CD4-positive, alpha-beta memory T cell (primary cell): Measurements from ENCODE around the gene FPGS. TPM values are rescaled to one million over a fixed set of nuclear protein-coding genes. Genes with fewer than 3 reads are reported as not detected.
A peak's percentile ranks its signal among the peaks of the same experiment; 100 is the strongest.

Experiments used
- CTCF ChIA-PET: fragments of 350-600 bp; sonication (Branson Sonifier 250); formaldehyde crosslinking; loops from one replicate; lab custom pipeline; 2021; ENCODE audit warnings: inconsistent platforms; ENCODE audit not compliant: partially characterized antibody; lab: Charles Lee
- POLR2A ChIA-PET: fragments of 350-600 bp; sonication (Branson Sonifier 250); formaldehyde crosslinking; loops from one replicate; lab custom pipeline; 2021; ENCODE audit not compliant: partially characterized antibody; lab: Charles Lee
- DNase-seq, 5 donors: peaks; one replicate each; pipeline versions ENCODE4 v3.0.0 to v3.0.0-alpha.2; 2020 to 2022; ENCODE audit warnings: mixed read lengths in 1 of 5
- H3K27ac ChIP-seq: one replicate; pipeline ENCODE4 v1.7.0; 2013; ENCODE audit warnings: low read depth, low read length
- H3K27me3 ChIP-seq: 2 replicates; pipeline ENCODE4 v1.7.0; 2013; ENCODE audit warnings: mild to moderate bottlenecking, low read length, moderate library complexity; ENCODE audit not compliant: insufficient read depth
- H3K36me3 ChIP-seq: 2 replicates; pipeline ENCODE4 v1.7.0; 2013; ENCODE audit warnings: mild to moderate bottlenecking, low read length, moderate library complexity; ENCODE audit not compliant: insufficient read depth
- H3K4me1 ChIP-seq: 2 replicates; pipeline ENCODE4 v1.7.0; 2013; ENCODE audit warnings: mild to moderate bottlenecking, low read length, moderate library complexity; ENCODE audit not compliant: insufficient read depth
- H3K4me3 ChIP-seq, 2 donors: one replicate each; pipeline ENCODE4 v1.7.0; 2013; ENCODE audit warnings: low read length in 2 of 2, mild to moderate bottlenecking in 1 of 2
- H3K9me3 ChIP-seq, 2 donors: one replicate each; pipeline ENCODE4 v1.7.0; 2013; ENCODE audit warnings: low read length in 2 of 2, control low read depth in 1 of 2; ENCODE audit not compliant: control insufficient read depth in 1 of 2
- H3K27ac Mint-ChIP-seq, 7 donors: one replicate each; pipeline ENCODE4 v1.8.0; 2020 to 2021; ENCODE audit warnings: mixed read lengths in 7 of 7, mild to moderate bottlenecking in 6 of 7, inconsistent platforms in 3 of 7, moderate library complexity in 3 of 7
- H3K27me3 Mint-ChIP-seq, 2 donors: one replicate each; pipeline ENCODE4 v1.8.0; 2020 to 2021; ENCODE audit warnings: mixed read lengths in 2 of 2
- H3K36me3 Mint-ChIP-seq, 2 donors: one replicate each; pipeline ENCODE4 v1.8.0; 2020 to 2021; ENCODE audit warnings: mixed read lengths in 2 of 2, inconsistent platforms in 1 of 2, mild to moderate bottlenecking in 1 of 2
- H3K4me1 Mint-ChIP-seq, 4 donors: one replicate each; pipeline ENCODE4 v1.8.0; 2020 to 2021; ENCODE audit warnings: mixed read lengths in 4 of 4, mild to moderate bottlenecking in 1 of 4
- H3K4me3 Mint-ChIP-seq, 8 donors: one replicate each; pipeline ENCODE4 v1.8.0; 2020 to 2021; ENCODE audit warnings: mixed read lengths in 8 of 8, mild to moderate bottlenecking in 7 of 8, moderate library complexity in 6 of 8, inconsistent platforms in 3 of 8
- H3K9me3 Mint-ChIP-seq, 8 donors: one replicate each; pipeline ENCODE4 v1.8.0; 2020 to 2021; ENCODE audit warnings: mixed read lengths in 8 of 8, mild to moderate bottlenecking in 5 of 8, inconsistent platforms in 3 of 8, moderate library complexity in 1 of 8
- intact Hi-C: fragments of 100-400 bp; cut with micrococcal nuclease; formaldehyde crosslinking; loops from one replicate; pipeline ENCODE4 v1.15.1; 2023
- polyA plus RNA-seq, 2 donors: library from polyadenylated mRNA; unstranded; fragments of 300-500 nt; fragmentation: Illumina TruSeq; gene quantifications; one replicate each; pipeline ENCODE4 v1.2.3, GENCODE V29; 2021
- total RNA-seq, 2 experiments: library from RNA; stranded (reverse); gene quantifications; one replicate each; pipeline ENCODE4 v1.2.3, GENCODE V29; 2021

FPGS gene
- total and polyA plus RNA-seq, 4 experiments from 2014 or later: 49.4 to 101 (median 77.5) TPM

DNA sequence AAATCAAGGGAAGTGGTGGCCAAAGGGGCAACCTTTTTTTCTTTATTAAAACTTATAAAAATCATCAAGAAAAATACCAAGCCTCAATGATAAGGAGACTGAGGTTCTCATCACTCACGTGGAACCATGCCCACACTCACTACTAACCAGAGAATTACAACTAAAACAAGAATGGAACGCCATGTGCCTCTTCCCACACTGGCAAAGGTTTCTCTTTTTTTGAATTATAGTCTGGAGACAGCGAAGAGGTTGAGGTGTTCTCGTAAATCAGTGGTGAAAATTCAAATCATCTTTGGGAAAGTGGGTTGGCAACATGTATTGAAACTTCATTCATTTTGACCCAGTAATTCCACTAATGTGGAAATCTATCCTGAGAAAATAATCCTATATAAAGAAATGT, 19.4 kb downstream of the FPGS start:
- CTCF ChIA-PET: no interaction called here

DNA sequence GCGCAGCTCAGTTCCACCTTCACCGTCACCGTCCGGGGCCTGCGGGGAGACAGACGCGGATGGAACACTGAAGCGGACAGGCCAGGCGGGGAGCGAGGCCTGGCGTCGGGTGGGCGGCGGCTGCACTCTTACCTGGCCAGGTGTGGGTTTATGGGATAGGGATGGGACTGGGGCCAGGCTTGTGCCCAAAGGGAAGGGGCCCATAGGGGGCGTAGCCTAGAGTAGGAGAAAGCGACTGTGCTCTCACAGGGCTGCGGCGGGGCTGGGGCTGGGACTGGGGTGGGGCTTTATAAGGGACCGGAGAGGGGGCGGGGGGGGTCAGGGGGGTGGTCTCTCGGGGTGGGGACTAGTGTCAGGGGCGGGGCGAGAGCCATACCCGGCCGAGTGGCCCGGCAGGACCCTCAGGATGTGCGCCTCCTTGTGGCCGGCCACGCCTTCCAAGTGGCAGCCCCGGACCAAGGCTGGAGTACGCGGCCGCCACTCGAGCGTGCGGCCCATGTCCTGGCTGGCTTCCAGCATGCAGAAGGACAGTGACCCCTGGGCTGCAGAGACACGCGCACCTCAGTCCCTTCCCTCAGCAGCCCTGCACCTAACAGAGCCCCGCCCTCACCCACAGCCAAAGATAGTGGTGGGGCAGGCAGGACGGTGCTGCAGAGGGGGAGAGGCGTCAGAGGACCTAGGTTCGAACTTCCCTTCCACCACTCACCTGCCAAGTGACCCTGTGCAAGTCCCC, 22.8 kb downstream of the FPGS start:
- Mint-ChIP-seq H3K4me3 (no peak overlapping the region), H3K27ac (peak overlapping the region in 1 of 7 donors; percentile 71), H3K27me3 (no peaks in the 10 kb centered on the region), H3K4me1 (peaks cover 0 to 2% (median 0%) of the 10 kb centered on the region in 4 donors), H3K36me3 (peaks cover 0 to 9% of the 10 kb centered on the region in 2 donors), H3K9me3 (no peaks in the 10 kb centered on the region)
- ChIA-PET CTCF (interaction anchor here (1.1 kb wide), 2 partner anchors 44 to 96 kb away, joined by 3 read pairs; no protein-coding TSS in a partner anchor), POLR2A (no interaction called here)
- Histone ChIP-seq H3K27ac (no peak overlapping the region), H3K4me1 (no peaks in the 10 kb centered on the region), H3K36me3 (no peaks in the 10 kb centered on the region), H3K27me3 (no peaks in the 10 kb centered on the region), H3K9me3 (no peaks in the 10 kb centered on the region), H3K4me3 (no peak overlapping the region)
- intact Hi-C loops: no loop called here
- no peak for DNase-seq

More for the DNA sequence above, 19.4 kb downstream of the FPGS start:
- H3K36me3 ChIP-seq: no peaks in the 10 kb centered on the region
- Mint-ChIP-seq H3K27me3 (no peaks in the 10 kb centered on the region), H3K4me1 (peaks cover 0 to 3% (median 0%) of the 10 kb centered on the region in 4 donors), H3K36me3 (peaks cover 6 to 21% of the 10 kb centered on the region in 2 donors), H3K27ac (no peak overlapping the region), H3K9me3 (no peaks in the 10 kb centered on the region), H3K4me3 (no peak overlapping the region)
- DNase-seq: no peak
- no peaks in the 10 kb centered on the region for H3K4me1 ChIP-seq
- H3K27ac ChIP-seq: no peak overlapping the region
- no peaks in the 10 kb centered on the region for H3K9me3 ChIP-seq
- POLR2A ChIA-PET: no interaction called here
- intact Hi-C loops: no loop called here
- H3K27me3 ChIP-seq: no peaks in the 10 kb centered on the region
- H3K4me3 ChIP-seq: no peak overlapping the region

DNA sequence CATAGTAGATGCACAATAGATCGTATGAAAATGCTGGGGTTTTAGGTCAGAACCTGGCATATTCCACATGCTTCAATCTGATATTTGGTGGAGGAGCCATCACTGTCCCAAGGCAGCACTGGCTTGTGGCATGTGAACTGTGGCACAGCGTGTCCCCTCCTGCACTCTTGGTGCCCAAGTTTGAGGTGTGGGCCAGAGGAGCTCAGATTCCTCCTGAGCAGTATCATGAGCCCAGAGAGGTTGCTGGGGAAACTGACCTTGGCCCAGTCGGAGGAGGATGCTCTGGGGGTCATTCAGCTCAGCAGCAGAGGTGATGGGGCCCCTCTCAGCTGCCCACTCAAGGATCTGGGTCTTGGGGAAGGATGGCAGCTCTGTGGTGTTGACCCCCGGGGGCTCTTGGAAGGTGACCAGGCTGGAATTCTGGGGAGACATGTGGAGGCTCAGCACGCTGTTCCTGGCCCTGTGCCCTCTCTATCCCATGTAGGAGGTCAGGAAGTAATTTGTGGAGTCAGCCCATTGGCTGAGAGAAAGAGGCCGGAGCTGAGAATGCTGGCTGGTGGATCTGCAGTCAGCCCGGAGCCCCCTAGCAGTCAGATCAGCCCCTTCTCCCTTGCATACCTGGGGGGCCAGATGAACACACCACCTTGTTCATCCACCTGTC, 23.7 kb downstream of the FPGS start:
- ChIA-PET CTCF (no interaction called here), POLR2A (interaction anchor here (0.9 kb wide), 1 partner anchor 43 kb away, joined by 3 read pairs; no protein-coding TSS in a partner anchor)
- H3K4me1 ChIP-seq: no peaks in the 10 kb centered on the region
- no peaks in the 10 kb centered on the region for H3K36me3 ChIP-seq
- no peaks in the 10 kb centered on the region for H3K9me3 ChIP-seq
- Mint-ChIP-seq H3K27me3 (no peaks in the 10 kb centered on the region), H3K4me1 (no peaks in the 10 kb centered on the region), H3K27ac (peak overlapping the region in 4 of 7 donors; percentile 11 to 71 (median 42)), H3K36me3 (peaks cover 0 to 6% of the 10 kb centered on the region in 2 donors), H3K4me3 (no peak overlapping the region), H3K9me3 (no peaks in the 10 kb centered on the region)
- no peak for DNase-seq
- H3K27me3 ChIP-seq: no peaks in the 10 kb centered on the region
- no peak overlapping the region for H3K4me3 ChIP-seq
- no peak overlapping the region for H3K27ac ChIP-seq
- intact Hi-C loops: no loop called here

DNA sequence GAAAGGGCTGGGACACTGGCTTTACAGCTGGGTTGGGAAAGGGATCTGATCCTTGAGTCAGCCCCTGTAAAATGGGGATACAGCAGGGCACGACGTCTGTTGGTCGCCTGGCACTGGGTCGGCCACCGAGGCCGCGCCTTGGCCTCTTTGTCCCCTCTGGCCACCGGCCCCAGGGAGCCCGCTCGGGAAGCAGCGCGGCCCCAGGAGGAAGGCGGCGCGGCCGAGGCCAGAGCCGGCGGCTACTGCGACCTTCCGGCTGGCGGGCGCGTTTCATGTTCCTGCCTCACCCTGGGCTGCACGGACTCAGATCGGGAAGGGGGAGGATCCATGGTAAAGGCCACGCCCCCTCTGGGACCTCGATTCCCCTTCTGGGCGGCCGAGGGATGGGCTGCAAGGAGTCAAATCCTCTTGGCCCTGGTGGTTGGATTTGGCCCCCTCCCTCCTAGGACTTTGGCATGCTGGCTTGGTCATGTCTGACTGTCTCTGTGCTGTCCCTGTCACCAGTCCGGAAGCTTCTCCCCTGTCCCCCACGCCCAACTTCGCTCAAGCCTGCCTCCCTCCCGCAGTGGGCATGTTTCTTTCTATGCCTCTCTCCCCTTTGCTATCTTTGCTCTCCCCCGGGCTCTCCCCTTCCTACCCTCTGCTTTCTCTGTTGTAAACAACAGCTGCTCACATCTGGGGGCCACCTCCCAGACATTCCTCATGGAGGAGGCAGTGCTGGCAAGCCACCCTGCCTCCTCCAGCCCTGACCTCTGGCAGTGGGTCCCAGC, 25.8 kb downstream of the FPGS start:
- H3K9me3 ChIP-seq: no peaks in the 10 kb centered on the region
- intact Hi-C loops: no loop called here
- POLR2A ChIA-PET: no interaction called here
- Mint-ChIP-seq H3K27ac (peak overlapping the region in 1 of 7 donors; percentile 42), H3K36me3 (peaks cover 0 to 6% of the 10 kb centered on the region in 2 donors), H3K27me3 (no peaks in the 10 kb centered on the region), H3K9me3 (no peaks in the 10 kb centered on the region), H3K4me3 (no peak overlapping the region), H3K4me1 (peaks cover 3 to 5% (median 4%) of the 10 kb centered on the region in 4 donors)
- no peak overlapping the region for H3K4me3 ChIP-seq
- H3K27ac ChIP-seq: no peak overlapping the region
- peaks cover 3% of the 10 kb centered on the region for H3K4me1 ChIP-seq
- H3K27me3 ChIP-seq: no peaks in the 10 kb centered on the region
- no peaks in the 10 kb centered on the region for H3K36me3 ChIP-seq
- CTCF ChIA-PET: no interaction called here
- no peak for DNase-seq

DNA sequence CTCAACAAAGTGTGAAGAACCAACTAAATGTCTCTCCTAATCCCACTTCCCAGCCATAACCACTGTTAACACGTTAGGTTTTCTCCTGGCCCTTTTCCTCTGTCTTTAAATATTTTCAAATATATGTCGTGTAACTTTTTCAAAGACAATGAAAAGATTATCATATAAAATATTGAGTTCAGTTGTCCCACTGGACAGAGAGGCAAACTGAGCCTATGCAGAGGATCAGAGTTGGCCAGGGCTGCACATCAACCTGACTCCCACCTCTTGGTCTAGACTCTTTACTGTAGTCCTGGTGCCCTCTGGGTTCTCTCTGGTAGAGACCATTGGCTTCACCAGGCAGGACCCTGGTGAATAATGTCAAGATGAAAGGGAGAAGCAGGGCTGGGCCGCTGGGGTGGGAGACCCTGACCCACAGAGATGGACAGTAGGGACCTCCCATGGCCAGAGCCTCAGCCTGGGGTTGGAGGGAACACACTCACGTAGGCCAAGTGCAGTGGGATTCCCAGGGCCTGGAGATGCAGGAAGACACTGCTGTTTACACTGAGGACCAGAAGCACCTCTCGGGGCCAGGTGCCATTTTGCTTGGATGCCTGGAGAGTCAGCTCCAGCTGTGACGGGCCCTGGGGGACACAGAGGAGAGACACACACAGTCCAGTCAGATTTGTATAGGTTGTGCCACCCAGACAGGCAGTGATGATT, 26.7 kb downstream of the FPGS start:
- Mint-ChIP-seq H3K4me3 (no peak overlapping the region), H3K9me3 (no peaks in the 10 kb centered on the region), H3K27me3 (no peaks in the 10 kb centered on the region), H3K36me3 (peaks cover 0 to 2% of the 10 kb centered on the region in 2 donors), H3K27ac (peak overlapping the region in 3 of 7 donors; percentile 36 to 57 (median 55)), H3K4me1 (peaks cover 3 to 5% (median 4%) of the 10 kb centered on the region in 4 donors)
- H3K9me3 ChIP-seq: no peaks in the 10 kb centered on the region
- DNase-seq: no peak
- no peak overlapping the region for H3K27ac ChIP-seq
- intact Hi-C loops: no loop called here
- H3K27me3 ChIP-seq: no peaks in the 10 kb centered on the region
- ChIA-PET POLR2A (no interaction called here), CTCF (no interaction called here)
- H3K4me3 ChIP-seq: no peak overlapping the region
- H3K36me3 ChIP-seq: no peaks in the 10 kb centered on the region
- peaks cover 3% of the 10 kb centered on the region for H3K4me1 ChIP-seq

DNA sequence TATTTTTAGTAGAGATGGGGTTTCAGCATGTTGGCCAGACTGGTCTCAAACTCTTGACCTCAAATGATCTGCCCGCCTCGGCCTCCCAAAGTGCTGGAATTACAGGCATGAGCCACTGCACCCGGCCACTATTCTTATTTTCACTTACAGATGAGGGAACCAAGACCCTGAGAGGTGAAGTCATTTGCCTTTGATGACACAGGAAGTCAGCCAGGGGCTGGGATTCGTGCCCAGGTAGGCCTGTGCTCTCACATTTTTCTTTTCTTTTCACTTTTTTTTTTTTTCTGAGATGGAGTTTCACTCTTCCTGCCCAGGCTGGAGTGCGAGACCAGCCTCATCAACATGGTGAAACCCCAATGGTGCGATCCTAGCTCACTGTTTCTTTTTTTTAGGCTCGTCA, 29.6 kb downstream of the FPGS start:
- H3K4me1 Mint-ChIP-seq: peaks cover 3 to 5% (median 4%) of the 10 kb centered on the region in 4 donors
- no peak for DNase-seq
- intact Hi-C loops: no loop called here
- H3K9me3 ChIP-seq: no peaks in the 10 kb centered on the region
- H3K27me3 Mint-ChIP-seq: no peaks in the 10 kb centered on the region
- CTCF ChIA-PET: no interaction called here
- POLR2A ChIA-PET: no interaction called here
- H3K4me3 Mint-ChIP-seq: peak overlapping the region in 2 of 8 donors; percentile 38 to 60
- no peak overlapping the region for H3K27ac ChIP-seq
- H3K4me3 ChIP-seq: no peak overlapping the region
- H3K27ac Mint-ChIP-seq: peak overlapping the region in 3 of 7 donors; percentile 77 to 93 (median 86)
- no peaks in the 10 kb centered on the region for H3K36me3 ChIP-seq
- peaks cover 3% of the 10 kb centered on the region for H3K4me1 ChIP-seq
- H3K27me3 ChIP-seq: no peaks in the 10 kb centered on the region
- no peaks in the 10 kb centered on the region for H3K36me3 Mint-ChIP-seq
- H3K9me3 Mint-ChIP-seq: no peaks in the 10 kb centered on the region
